ENCODE data around the gene CNMD. TPM values are rescaled to one million over a fixed set of nuclear protein-coding genes. Genes with fewer than 3 reads are reported as not detected.

The CNMD gene
- total and polyA plus RNA-seq, 2 of the 8 experiments (the other 6 are each of a cell fraction or from before 2014, with no cell fraction given) = 87.4 to 113 TPM

DNA sequence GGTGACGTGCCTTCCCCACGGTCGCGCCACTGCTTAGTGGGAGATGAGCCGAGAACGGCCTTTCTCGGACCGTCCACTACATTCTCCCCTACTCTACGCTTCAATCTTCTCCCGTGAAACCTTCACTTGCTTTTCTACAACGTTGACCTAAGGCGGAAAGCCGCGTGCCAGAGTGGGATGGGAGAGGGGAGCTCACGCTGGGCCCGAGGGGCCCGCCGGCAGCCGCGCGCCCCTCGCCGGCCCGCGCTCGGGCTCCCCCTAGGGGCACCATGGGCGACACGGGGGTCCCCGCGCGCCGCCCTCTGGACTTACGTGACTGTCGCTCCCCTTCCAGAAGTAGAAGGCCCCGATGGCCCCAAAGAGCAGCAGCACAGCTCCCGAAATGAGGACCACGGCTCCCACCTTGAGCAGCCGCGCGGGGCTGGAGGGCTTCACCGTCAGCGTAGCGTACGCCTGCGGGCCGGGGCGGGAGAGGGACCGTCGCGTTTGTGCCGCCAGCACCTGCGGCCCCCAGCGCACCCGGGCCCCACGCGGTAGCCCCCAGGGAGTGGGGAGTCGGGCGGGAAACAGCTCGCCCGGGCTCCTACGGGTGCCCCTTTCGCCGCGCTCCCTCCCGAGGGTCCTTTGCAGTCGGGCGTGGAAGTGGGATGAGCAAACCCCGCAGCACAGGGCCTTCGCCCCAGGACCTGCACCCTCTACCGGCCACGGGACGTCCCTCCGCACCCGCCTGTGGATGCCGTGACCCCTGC lies 727 bp downstream of the CNMD start:
- POLR2A ChIA-PET (ENCODE audit: partially characterized antibody) = interaction anchor here (0.6 to 4.4 kb wide), 14 partner anchors 8 to 579 kb away, joined by 3 to 25 read pairs (median 5); partner anchors contain the start of genes NEK3, PCDH8 and SUGT1
- H3K4me2 ChIP-seq (ENCODE audit: insufficient read depth in 1 of 2, low read depth in 2 of 2, low read length in 2 of 2) = peak overlapping the region; percentile 81 to 93
- TF ChIP-seq TBP (IDR thresholded peaks at IDR 0.05; ENCODE audit: low read depth, low read length) (0 out of 2 replicates have a peak, but pooled peaks have one; percentile 15), E2F6 (IDR thresholded peaks at IDR 0.05) (peak; percentile 25), BRCA1 (IDR thresholded peaks at IDR 0.05; ENCODE audit: low read depth, low read length) (no peak), NRF1 (IDR thresholded peaks at IDR 0.05; ENCODE audit: low read depth, low read length) (no peak), ATF3 (IDR thresholded peaks at IDR 0.05; ENCODE audit: insufficient read depth, low read depth, low read length) (no peak)
- TF ChIP-seq, protein P1, sequence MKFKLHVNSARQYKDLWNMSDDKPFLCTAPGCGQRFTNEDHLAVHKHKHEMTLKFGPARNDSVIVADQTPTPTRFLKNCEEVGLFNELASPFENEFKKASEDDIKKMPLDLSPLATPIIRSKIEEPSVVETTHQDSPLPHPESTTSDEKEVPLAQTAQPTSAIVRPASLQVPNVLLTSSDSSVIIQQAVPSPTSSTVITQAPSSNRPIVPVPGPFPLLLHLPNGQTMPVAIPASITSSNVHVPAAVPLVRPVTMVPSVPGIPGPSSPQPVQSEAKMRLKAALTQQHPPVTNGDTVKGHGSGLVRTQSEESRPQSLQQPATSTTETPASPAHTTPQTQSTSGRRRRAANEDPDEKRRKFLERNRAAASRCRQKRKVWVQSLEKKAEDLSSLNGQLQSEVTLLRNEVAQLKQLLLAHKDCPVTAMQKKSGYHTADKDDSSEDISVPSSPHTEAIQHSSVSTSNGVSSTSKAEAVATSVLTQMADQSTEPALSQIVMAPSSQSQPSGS (IDR thresholded peaks at IDR 0.05; ENCODE audit: low read length) = peak; percentile 55; the same call in 1 of the 2 replicates

More for the DNA sequence above, 727 bp downstream of the CNMD start:
- DNase-seq (ENCODE audit: low read depth in 1 of 2, low spot score in 2 of 2) (peak in 1 of 2 experiments; percentile 82), FAIRE-seq (no peak)
- peaks cover 0 to 8% (median 2%) of the 10 kb centered on the region in 4 experiments; a peak in 3 of 8 replicates for H3K36me3 ChIP-seq (ENCODE audit: control insufficient read depth in 2 of 4, insufficient read depth in 4 of 4, low read length in 3 of 4)
- CTCF ChIA-PET (ENCODE audit: partially characterized antibody) = interaction anchor here (0.8 to 4.0 kb wide), 27 partner anchors 12 to 125 kb away, joined by 3 to 28 read pairs (median 4); partner anchors contain the start of gene SUGT1
- 0 out of 2 replicates have a peak overlapping the region, but pooled peaks have one; percentile 74 for H2BK20ac ChIP-seq (ENCODE audit: low read length)
- H3K23me2 ChIP-seq (ENCODE audit: low read depth, low read length) = peaks cover 13% of the 10 kb centered on the region; the same call in 1 of the 2 replicates
- H3K27me3 ChIP-seq (replicated peaks in 1 of 4; ENCODE audit: control insufficient read depth in 3 of 4, extremely low read depth in 1 of 4, insufficient read depth in 3 of 4, low read length in 3 of 4) = no peaks in the 10 kb centered on the region
- H3K56ac ChIP-seq (replicated peaks; ENCODE audit: insufficient read length, low read depth, low read length) = peak overlapping the region; percentile 82
- H3K9me3 ChIP-seq (ENCODE audit: insufficient read depth in 2 of 2, low read depth in 1 of 2, low read length in 1 of 2) = no peaks in the 10 kb centered on the region
- peak overlapping the region; percentile 95; the same call in 1 of the 2 replicates for H2BK5ac ChIP-seq (ENCODE audit: low read depth, low read length)
- H3K4me1 ChIP-seq (replicated peaks in 1 of 4; ENCODE audit: control insufficient read depth in 3 of 4, insufficient read depth in 4 of 4, low read length in 3 of 4) = peaks cover 3 to 20% (median 18%) of the 10 kb centered on the region in 4 experiments
- H3K79me2 ChIP-seq (ENCODE audit: control insufficient read depth in 1 of 2, insufficient read depth in 2 of 2, low read length in 2 of 2) = peaks cover 0 to 6% of the 10 kb centered on the region in 2 experiments; a peak in 1 of 4 replicates
- no peak overlapping the region for H3K23ac ChIP-seq (ENCODE audit: insufficient read length)
- H3K4ac ChIP-seq (replicated peaks; ENCODE audit: insufficient read length, low read depth, low read length) = peak overlapping the region; percentile 50
- H4K91ac ChIP-seq (replicated peaks; ENCODE audit: insufficient read length, low read length) = peak overlapping the region; percentile 96
- peak overlapping the region; percentile 70 for H2BK120ac ChIP-seq (replicated peaks; ENCODE audit: low read depth, low read length)
- peak overlapping the region; percentile 35 to 59 (median 48); a peak in 6 of 7 replicates for H3K9ac ChIP-seq (replicated peaks in 1 of 4; ENCODE audit: extremely low read depth in 1 of 4, low read depth in 3 of 4, low read length in 3 of 4)
- peak overlapping the region; percentile 87 for H3K14ac ChIP-seq (ENCODE audit: insufficient read length)
- peak overlapping the region; percentile 63 to 76 (median 69) for H3K4me3 ChIP-seq (ENCODE audit: extremely low read depth in 1 of 4, insufficient read depth in 2 of 4, low read depth in 3 of 4, low read length in 4 of 4)
- peak overlapping the region; percentile 68; the same call in 1 of the 2 replicates for H2AK5ac ChIP-seq (ENCODE audit: low read depth, low read length)
- 5% methylated on average over 53 of the region's 75 CpGs; no CpG with 5 or more reads in 1 of the 2 experiments for WGBS, 2 experiments (ENCODE audit: extremely low coverage in 1 of 2, insufficient coverage in 1 of 2, insufficient read length in 1 of 2, insufficient replicate concordance in 2 of 2, low coverage in 1 of 2, low lambda C conversion rate in 2 of 2, missing lambda C conversion rate in 1 of 2)
- H4K20me1 ChIP-seq (replicated peaks in 1 of 2; ENCODE audit: control insufficient read depth in 1 of 2, insufficient read depth in 2 of 2, low read length in 2 of 2) = no peaks in the 10 kb centered on the region
- peak overlapping the region; percentile 81; the same call in 1 of the 2 replicates for H2AFZ ChIP-seq (ENCODE audit: low read length)
- H4K5ac ChIP-seq (ENCODE audit: insufficient read length, low read depth, low read length) = peak overlapping the region; percentile 84
- H3K27ac ChIP-seq (ENCODE audit: low read depth, low read length) = peak overlapping the region; percentile 53; the same call in 1 of the 2 replicates
- H3K79me1 ChIP-seq (ENCODE audit: low read depth, low read length) = no peaks in the 10 kb centered on the region
- peak overlapping the region; percentile 76; the same call in 1 of the 2 replicates for H2BK15ac ChIP-seq (ENCODE audit: low read length)
- peak overlapping the region; percentile 98; the same call in 1 of the 2 replicates for H2BK12ac ChIP-seq (ENCODE audit: low read depth, low read length)
- H3K18ac ChIP-seq (ENCODE audit: extremely low read depth, low read length) = peak overlapping the region; percentile 99
- peak overlapping the region; percentile 95 for H4K8ac ChIP-seq (ENCODE audit: extremely low read depth, insufficient read depth, low read length)

Measured in H1 (cell line).